Caco-2 (cell line): ENCODE measurements around the gene GLI1. TPM values are rescaled to one million over a fixed set of nuclear protein-coding genes. Genes with fewer than 3 reads are reported as not detected.

Experiments used
- BruUV-seq: library from RNA; stranded (reverse); fragments of 400-500 nt; replicated peaks from 2 replicates; lab custom pipeline; 2021; lab: Mats Ljungman, UMichigan
- CTCF ChIA-PET: fragments of 300-600 bp; sonication (Branson Sonifier 250); formaldehyde crosslinking; loops from one replicate; lab custom pipeline; 2022; ENCODE audit warnings: antibody characterized with exemption; lab: Charles Lee
- POLR2A ChIA-PET: fragments of 300-600 bp; sonication (Branson Sonifier 250); formaldehyde crosslinking; loops from one replicate; lab custom pipeline; 2022; ENCODE audit warnings: antibody characterized with exemption; lab: Charles Lee
- DNase-seq, 2 experiments: peaks; one replicate each; pipeline versions ENCODE4 v3.0.0 to v3.0.0-alpha.2; 2020 to 2022
- H3K27me3 ChIP-seq: replicated peaks from 2 replicates; pipeline ENCODE4 v1.6.0; 2011; ENCODE audit warnings: low read length; ENCODE audit not compliant: control insufficient read depth, insufficient read depth
- H3K36me3 ChIP-seq: 2 replicates; pipeline ENCODE4 v1.5.1; 2011; ENCODE audit warnings: low read length; ENCODE audit not compliant: control insufficient read depth, insufficient read depth
- H3K4me1 ChIP-seq: fragments of 250-450 bp; sonication (Bioruptor Pico); 2 replicates; pipeline ENCODE4 v1.5.1; 2020; ENCODE audit warnings: mild to moderate bottlenecking
- H3K4me3 ChIP-seq: 2 replicates; pipeline ENCODE4 v1.5.1; 2011; ENCODE audit warnings: low read depth, mild to moderate bottlenecking, control low read depth, low read length
- H3K9me3 ChIP-seq: fragments of 250-450 bp; sonication (Bioruptor Pico); 2 replicates; pipeline ENCODE4 v1.5.1; 2020; ENCODE audit warnings: mild to moderate bottlenecking, moderate library complexity
- H3K27ac Mint-ChIP-seq: one replicate; pipeline ENCODE4 v1.8.0; 2022; ENCODE audit warnings: mixed read lengths; ENCODE audit not compliant: unreplicated experiment
- H3K27me3 Mint-ChIP-seq: one replicate; pipeline ENCODE4 v1.8.0; 2022; ENCODE audit warnings: mixed read lengths; ENCODE audit not compliant: insufficient read depth, unreplicated experiment
- H3K36me3 Mint-ChIP-seq: one replicate; pipeline ENCODE4 v1.8.0; 2022; ENCODE audit warnings: mild to moderate bottlenecking, mixed read lengths; ENCODE audit not compliant: insufficient read depth, unreplicated experiment
- H3K4me1 Mint-ChIP-seq: one replicate; pipeline ENCODE4 v1.8.0; 2022; ENCODE audit warnings: low read depth, mixed read lengths; ENCODE audit not compliant: unreplicated experiment
- H3K4me3 Mint-ChIP-seq: one replicate; pipeline ENCODE4 v1.8.0; 2022; ENCODE audit warnings: mild to moderate bottlenecking, moderate library complexity, mixed read lengths; ENCODE audit not compliant: unreplicated experiment
- H3K9me3 Mint-ChIP-seq: one replicate; pipeline ENCODE4 v1.8.0; 2022; ENCODE audit warnings: mixed read lengths; ENCODE audit not compliant: unreplicated experiment
- intact Hi-C: fragments of 100-400 bp; cut with micrococcal nuclease; formaldehyde crosslinking; loops from one replicate; pipeline ENCODE4 v1.10.0; 2022; ENCODE audit not compliant: unreplicated experiment
- total RNA-seq: library from RNA; stranded (reverse); gene quantifications from 2 replicates; pipeline ENCODE4 v1.2.3, GENCODE V29; 2022
- TF ChIP-seq, protein P1 (sequence below), 2 experiments: fragments of 200-600 bp in 1 of 2; IDR thresholded peaks; 1 replicate in 1 of 2; 2 replicates in 1 of 2; pipeline versions ENCODE4 v1.5.1 to v1.8.0; 2011 to 2022; ENCODE audit warnings: antibody characterized with exemption in 1 of 2, control low read depth in 1 of 2, inconsistent platforms in 1 of 2, low read depth in 1 of 2, low read length in 1 of 2, mild to moderate bottlenecking in 1 of 2, moderate library complexity in 1 of 2; ENCODE audit not compliant: insufficient read depth in 1 of 2, severe bottlenecking in 1 of 2, unreplicated experiment in 1 of 2

Gene GLI1
- total RNA-seq, 1 experiment from 2014 or later = 0.48 TPM

DNA sequence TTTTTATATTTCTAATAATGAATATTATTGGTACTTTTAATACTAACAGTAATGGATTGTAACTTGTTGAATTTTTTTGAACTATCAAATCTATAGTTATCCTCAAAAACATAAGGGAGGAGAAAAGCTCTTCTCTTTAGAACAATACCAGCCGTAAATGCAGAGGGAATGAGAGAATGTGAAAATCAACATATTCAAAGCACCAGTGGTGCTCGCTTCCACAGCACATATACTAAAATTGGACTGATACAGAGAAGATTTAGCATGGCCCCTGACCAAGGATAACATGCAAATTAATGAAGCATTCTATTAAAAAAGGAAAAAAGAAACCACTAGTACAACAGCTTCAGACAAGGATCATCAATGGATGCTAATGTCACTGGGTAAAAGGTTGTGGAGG, 44.5 kb upstream of the GLI1 start:
- no peaks in the 10 kb centered on the region for H3K9me3 Mint-ChIP-seq
- CTCF ChIA-PET = no interaction called here
- POLR2A ChIA-PET = no interaction called here

DNA sequence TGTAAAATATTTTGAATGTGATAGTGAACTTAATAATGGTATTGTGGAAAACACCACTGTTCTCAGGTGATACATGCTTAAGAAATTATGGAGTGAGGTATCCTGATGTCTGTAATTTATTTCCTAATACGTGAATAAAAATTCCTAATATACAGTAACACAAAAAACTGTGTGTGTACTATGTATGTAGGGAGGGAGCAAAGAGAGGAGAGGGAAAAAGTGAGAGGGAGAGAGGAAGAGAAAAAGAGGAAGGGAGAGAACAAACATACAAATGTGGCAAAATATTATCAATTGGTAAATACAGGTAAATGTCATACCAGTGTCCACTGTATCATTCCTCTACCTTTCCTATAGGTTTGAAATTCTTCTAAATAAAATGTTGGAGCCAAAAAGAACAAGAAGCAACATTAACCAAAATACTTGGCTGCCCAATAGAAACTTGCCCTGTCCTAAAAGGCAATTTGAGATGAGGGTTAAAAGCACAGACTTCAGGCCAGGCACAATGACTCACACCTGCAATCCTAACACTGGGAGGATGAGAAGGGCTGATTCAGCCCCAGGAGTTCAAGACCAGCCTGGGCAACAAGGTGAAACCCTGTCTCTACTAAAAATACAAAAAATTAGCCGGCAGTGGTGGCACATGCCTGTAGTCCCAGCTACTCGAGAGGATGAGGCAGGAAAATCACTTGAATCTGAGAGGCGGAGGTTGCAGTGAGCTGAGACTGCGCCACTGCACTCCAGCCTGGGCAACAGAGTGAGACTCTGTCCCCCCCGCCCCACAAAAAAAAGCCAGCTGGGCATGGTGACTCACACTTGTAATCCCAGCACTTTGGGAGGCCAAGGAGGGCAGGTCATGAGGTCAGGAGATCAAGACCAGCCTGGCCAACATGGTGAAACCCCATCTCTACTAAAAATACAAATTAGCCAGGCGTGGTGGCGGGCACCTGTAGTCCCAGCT, 43.3 kb upstream of the GLI1 start:
- Histone ChIP-seq H3K4me3 (no peak overlapping the region), H3K4me1 (no peaks in the 10 kb centered on the region), H3K9me3 (no peaks in the 10 kb centered on the region), H3K36me3 (no peaks in the 10 kb centered on the region), H3K27me3 (no peaks in the 10 kb centered on the region)
- Mint-ChIP-seq H3K9me3 (no peaks in the 10 kb centered on the region), H3K4me3 (no peak overlapping the region), H3K27me3 (no peaks in the 10 kb centered on the region), H3K36me3 (no peaks in the 10 kb centered on the region), H3K4me1 (no peaks in the 10 kb centered on the region), H3K27ac (no peak overlapping the region)
- CTCF ChIA-PET = no interaction called here
- no peak for DNase-seq
- TF ChIP-seq, protein P1, sequence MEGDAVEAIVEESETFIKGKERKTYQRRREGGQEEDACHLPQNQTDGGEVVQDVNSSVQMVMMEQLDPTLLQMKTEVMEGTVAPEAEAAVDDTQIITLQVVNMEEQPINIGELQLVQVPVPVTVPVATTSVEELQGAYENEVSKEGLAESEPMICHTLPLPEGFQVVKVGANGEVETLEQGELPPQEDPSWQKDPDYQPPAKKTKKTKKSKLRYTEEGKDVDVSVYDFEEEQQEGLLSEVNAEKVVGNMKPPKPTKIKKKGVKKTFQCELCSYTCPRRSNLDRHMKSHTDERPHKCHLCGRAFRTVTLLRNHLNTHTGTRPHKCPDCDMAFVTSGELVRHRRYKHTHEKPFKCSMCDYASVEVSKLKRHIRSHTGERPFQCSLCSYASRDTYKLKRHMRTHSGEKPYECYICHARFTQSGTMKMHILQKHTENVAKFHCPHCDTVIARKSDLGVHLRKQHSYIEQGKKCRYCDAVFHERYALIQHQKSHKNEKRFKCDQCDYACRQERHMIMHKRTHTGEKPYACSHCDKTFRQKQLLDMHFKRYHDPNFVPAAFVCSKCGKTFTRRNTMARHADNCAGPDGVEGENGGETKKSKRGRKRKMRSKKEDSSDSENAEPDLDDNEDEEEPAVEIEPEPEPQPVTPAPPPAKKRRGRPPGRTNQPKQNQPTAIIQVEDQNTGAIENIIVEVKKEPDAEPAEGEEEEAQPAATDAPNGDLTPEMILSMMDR (IDR thresholded peaks at IDR 0.05; ENCODE audit: insufficient read depth in 1 of 2, low read depth in 1 of 2, low read length in 1 of 2, severe bottlenecking in 1 of 2, unreplicated experiment in 1 of 2) = no peak
- BruUV-seq = no TSS peak
- POLR2A ChIA-PET = no interaction called here
- intact Hi-C loops = no loop called here

More for the DNA sequence above, 44.5 kb upstream of the GLI1 start:
- DNase-seq = no peak
- Histone ChIP-seq H3K4me1 (no peaks in the 10 kb centered on the region), H3K36me3 (no peaks in the 10 kb centered on the region), H3K27me3 (no peaks in the 10 kb centered on the region), H3K4me3 (no peak overlapping the region), H3K9me3 (no peaks in the 10 kb centered on the region)
- H3K27ac Mint-ChIP-seq = no peak overlapping the region
- no TSS peak for BruUV-seq
- no peaks in the 10 kb centered on the region for H3K4me1 Mint-ChIP-seq
- no peaks in the 10 kb centered on the region for H3K27me3 Mint-ChIP-seq
- no peak overlapping the region for H3K4me3 Mint-ChIP-seq
- no peaks in the 10 kb centered on the region for H3K36me3 Mint-ChIP-seq
- intact Hi-C loops = no loop called here
- TF ChIP-seq, protein P1 (IDR thresholded peaks at IDR 0.05; ENCODE audit: insufficient read depth in 1 of 2, low read depth in 1 of 2, low read length in 1 of 2, severe bottlenecking in 1 of 2, unreplicated experiment in 1 of 2) = no peak

DNA sequence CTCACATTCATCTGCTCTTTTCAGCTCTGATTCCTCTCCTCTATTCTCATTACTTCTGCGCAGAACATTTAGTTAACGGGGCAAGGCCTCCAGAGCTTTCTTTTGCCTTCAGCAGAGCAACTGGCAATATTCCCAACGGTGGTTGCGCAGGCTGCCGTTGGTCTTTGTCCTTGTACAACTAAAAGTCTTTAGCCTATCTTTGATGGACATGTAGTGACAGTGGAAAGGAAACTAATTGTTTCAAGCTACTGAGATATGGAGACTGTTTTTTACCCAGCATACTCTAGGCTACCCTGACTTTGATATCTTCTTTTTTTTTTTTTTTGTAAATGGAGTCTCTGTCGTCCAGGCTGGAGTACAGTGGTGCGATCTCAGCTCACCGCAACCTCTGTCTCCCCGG, 41.3 kb upstream of the GLI1 start:
- Histone ChIP-seq H3K4me1 (no peaks in the 10 kb centered on the region), H3K27me3 (no peaks in the 10 kb centered on the region), H3K36me3 (no peaks in the 10 kb centered on the region), H3K9me3 (no peaks in the 10 kb centered on the region), H3K4me3 (no peak overlapping the region)
- Mint-ChIP-seq H3K36me3 (peaks cover 5% of the 10 kb centered on the region), H3K9me3 (no peaks in the 10 kb centered on the region), H3K4me3 (no peak overlapping the region), H3K27me3 (no peaks in the 10 kb centered on the region), H3K4me1 (no peaks in the 10 kb centered on the region), H3K27ac (no peak overlapping the region)
- TF ChIP-seq, protein P1 (IDR thresholded peaks at IDR 0.05; ENCODE audit: insufficient read depth in 1 of 2, low read depth in 1 of 2, low read length in 1 of 2, severe bottlenecking in 1 of 2, unreplicated experiment in 1 of 2) = no peak
- POLR2A ChIA-PET = no interaction called here
- intact Hi-C loops = no loop called here
- CTCF ChIA-PET = no interaction called here
- no TSS peak for BruUV-seq
- DNase-seq = no peak
